ENCODE data around the gene KRT6B.
A peak's percentile ranks its signal among the peaks of the same experiment; 100 is the strongest.

KRT6B gene

GRCh38 chr12:52455821-52456220 lies 3.9 kb upstream of the KRT6B start:
- TF ChIP-seq EGR1 (IDR thresholded peaks at IDR 0.05): no peak
- TF ChIP-seq CEBPB (IDR thresholded peaks at IDR 0.05): peak; percentile 81

GRCh38 chr12:52454411-52455201 lies 2.7 kb upstream of the KRT6B start:
- TF ChIP-seq FOXM1 (IDR thresholded peaks at IDR 0.05; ENCODE audit: borderline replicate concordance, low read depth): no peak

DNA sequence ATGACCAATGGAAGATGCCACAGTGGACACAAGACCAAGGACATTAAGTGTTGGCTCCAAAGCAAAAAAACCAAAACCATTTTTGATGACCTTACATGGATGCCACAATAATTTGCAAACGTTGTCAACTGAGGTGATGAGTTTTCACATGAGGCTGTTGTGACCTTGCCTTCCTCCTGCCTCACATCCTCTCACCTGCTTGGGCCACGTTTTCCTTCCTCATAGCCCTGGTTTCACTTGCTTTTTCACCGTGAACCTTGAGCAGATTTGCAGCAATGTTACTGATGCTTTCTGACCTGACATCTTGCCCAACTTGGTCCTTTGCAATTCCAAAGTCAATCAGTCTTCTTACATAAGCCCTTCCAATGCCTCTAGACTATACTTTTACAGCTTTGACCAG lies 3.7 kb downstream of the KRT6B start:
- TF ChIP-seq CEBPB (IDR thresholded peaks at IDR 0.05) (no peak), RAD21 (IDR thresholded peaks at IDR 0.05; ENCODE audit: low read depth) (no peak), YY1 (IDR thresholded peaks at IDR 0.05; ENCODE audit: low read depth) (no peak), CREB1 (IDR thresholded peaks at IDR 0.05; ENCODE audit: low read depth) (no peak), EP300 (IDR thresholded peaks at IDR 0.05; ENCODE audit: borderline replicate concordance) (no peak), EGR1 (IDR thresholded peaks at IDR 0.05) (no peak), TAF1 (IDR thresholded peaks at IDR 0.05; ENCODE audit: low read depth) (no peak), TEAD4 (IDR thresholded peaks at IDR 0.05) (no peak), TCF12 (IDR thresholded peaks at IDR 0.05; ENCODE audit: low read depth) (no peak), ZBTB7A (IDR thresholded peaks at IDR 0.05; ENCODE audit: low read depth) (no peak), FOXM1 (IDR thresholded peaks at IDR 0.05; ENCODE audit: borderline replicate concordance, low read depth) (no peak), REST (IDR thresholded peaks at IDR 0.05; ENCODE audit: low read depth) (no peak), NFIC (IDR thresholded peaks at IDR 0.05) (no peak), USF1 (IDR thresholded peaks at IDR 0.05) (no peak)
- TF ChIP-seq, protein P1, sequence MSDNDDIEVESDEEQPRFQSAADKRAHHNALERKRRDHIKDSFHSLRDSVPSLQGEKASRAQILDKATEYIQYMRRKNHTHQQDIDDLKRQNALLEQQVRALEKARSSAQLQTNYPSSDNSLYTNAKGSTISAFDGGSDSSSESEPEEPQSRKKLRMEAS (IDR thresholded peaks at IDR 0.05): no peak

- TF ChIP-seq TAF1 (IDR thresholded peaks at IDR 0.05; ENCODE audit: low read depth) (no peak), CEBPB (IDR thresholded peaks at IDR 0.05) (no peak), TCF12 (IDR thresholded peaks at IDR 0.05; ENCODE audit: low read depth) (no peak), FOXM1 (IDR thresholded peaks at IDR 0.05; ENCODE audit: borderline replicate concordance, low read depth) (no peak), REST (IDR thresholded peaks at IDR 0.05; ENCODE audit: low read depth) (no peak), EGR1 (IDR thresholded peaks at IDR 0.05) (no peak), NFIC (IDR thresholded peaks at IDR 0.05) (no peak), YY1 (IDR thresholded peaks at IDR 0.05; ENCODE audit: low read depth) (no peak)
Observed at GRCh38 chr12:52446367-52447045, 5.4 kb downstream of the KRT6B start.

GRCh38 chr12:52445876-52446275 lies 6.1 kb downstream of the KRT6B start:
- TF ChIP-seq TCF12 (IDR thresholded peaks at IDR 0.05; ENCODE audit: low read depth) (no peak), TEAD4 (IDR thresholded peaks at IDR 0.05) (no peak), TAF1 (IDR thresholded peaks at IDR 0.05; ENCODE audit: low read depth) (no peak), RAD21 (IDR thresholded peaks at IDR 0.05; ENCODE audit: low read depth) (no peak), REST (IDR thresholded peaks at IDR 0.05; ENCODE audit: low read depth) (no peak)
